Measurements from ENCODE around the gene MOGAT3. TPM values are rescaled to one million over a fixed set of nuclear protein-coding genes. Genes with fewer than 3 reads are reported as not detected.

The MOGAT3 gene
- polyA plus RNA-seq, 1 donor (not counting 4 experiments of a cell fraction or from before 2014, with no cell fraction given): not detected

DNA sequence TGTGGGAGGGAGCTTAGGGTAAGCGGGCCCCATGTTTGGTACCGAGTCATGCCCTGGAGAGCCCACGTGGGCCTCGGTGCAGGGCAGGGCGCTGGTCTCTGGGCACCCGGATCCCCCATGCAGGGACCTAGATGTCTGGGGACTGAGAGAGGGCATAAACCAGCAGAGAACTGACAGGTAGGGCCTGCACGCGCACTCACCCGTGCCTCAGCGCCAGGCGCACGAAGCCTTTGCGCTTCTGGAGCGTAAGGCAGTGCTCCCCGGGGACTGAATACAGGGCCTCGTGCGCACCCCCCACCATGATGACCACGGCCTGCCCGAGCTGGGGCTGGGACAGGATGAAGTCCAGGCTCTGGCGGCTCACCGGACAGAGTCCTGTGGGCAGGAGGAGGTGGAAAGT lies 2.8 kb downstream of the MOGAT3 start:
- Histone ChIP-seq H3K27ac (ENCODE audit: control insufficient read depth, insufficient read depth, low read length) (no peak overlapping the region), H3K4me3 (ENCODE audit: control insufficient read depth in 2 of 3, extremely low read depth in 1 of 3, insufficient read depth in 2 of 3, low read depth in 1 of 3, low read length in 3 of 3) (no peak overlapping the region), H2AFZ (ENCODE audit: control insufficient read depth, low read length) (no peak overlapping the region), H3K4me2 (ENCODE audit: control insufficient read depth, extremely low read depth, insufficient read depth, low read depth, low read length) (no peak overlapping the region), H3K79me2 (ENCODE audit: control insufficient read depth, insufficient read depth, low read length) (no peaks in the 10 kb centered on the region), H3K36me3 (ENCODE audit: control insufficient read depth in 2 of 2, extremely low read depth in 1 of 2, insufficient read depth in 2 of 2, low read length in 2 of 2) (no peaks in the 10 kb centered on the region), H3K27me3 (ENCODE audit: control insufficient read depth, extremely low read depth, insufficient read depth, low read length) (peaks cover 26% of the 10 kb centered on the region), H3K9me3 (ENCODE audit: control insufficient read depth, low read depth, low read length) (no peaks in the 10 kb centered on the region), H3K9me1 (ENCODE audit: control insufficient read depth, extremely low read depth, insufficient read depth, low read length) (no peaks in the 10 kb centered on the region), H3K9ac (ENCODE audit: control insufficient read depth, extremely low read depth, insufficient read depth, low read length) (no peak overlapping the region), H4K20me1 (ENCODE audit: control insufficient read depth, extremely low read depth, insufficient read depth, low read length) (no peaks in the 10 kb centered on the region), H3K4me1 (ENCODE audit: control insufficient read depth, extremely low read depth, insufficient read depth, low read length) (no peaks in the 10 kb centered on the region)
- dilution Hi-C loops (cut with MboI; ENCODE audit: extremely low pct_ligation_motif_present, low sequenced_read_pairs): no loop called here
- TF ChIP-seq, protein P1, sequence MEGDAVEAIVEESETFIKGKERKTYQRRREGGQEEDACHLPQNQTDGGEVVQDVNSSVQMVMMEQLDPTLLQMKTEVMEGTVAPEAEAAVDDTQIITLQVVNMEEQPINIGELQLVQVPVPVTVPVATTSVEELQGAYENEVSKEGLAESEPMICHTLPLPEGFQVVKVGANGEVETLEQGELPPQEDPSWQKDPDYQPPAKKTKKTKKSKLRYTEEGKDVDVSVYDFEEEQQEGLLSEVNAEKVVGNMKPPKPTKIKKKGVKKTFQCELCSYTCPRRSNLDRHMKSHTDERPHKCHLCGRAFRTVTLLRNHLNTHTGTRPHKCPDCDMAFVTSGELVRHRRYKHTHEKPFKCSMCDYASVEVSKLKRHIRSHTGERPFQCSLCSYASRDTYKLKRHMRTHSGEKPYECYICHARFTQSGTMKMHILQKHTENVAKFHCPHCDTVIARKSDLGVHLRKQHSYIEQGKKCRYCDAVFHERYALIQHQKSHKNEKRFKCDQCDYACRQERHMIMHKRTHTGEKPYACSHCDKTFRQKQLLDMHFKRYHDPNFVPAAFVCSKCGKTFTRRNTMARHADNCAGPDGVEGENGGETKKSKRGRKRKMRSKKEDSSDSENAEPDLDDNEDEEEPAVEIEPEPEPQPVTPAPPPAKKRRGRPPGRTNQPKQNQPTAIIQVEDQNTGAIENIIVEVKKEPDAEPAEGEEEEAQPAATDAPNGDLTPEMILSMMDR (optimal IDR thresholded peaks at IDR 0.05 in 1 of 3, IDR thresholded peaks at IDR 0.05 in 1 of 3, conservative IDR thresholded peaks at IDR 0.05 in 1 of 3; ENCODE audit: extremely low read depth in 1 of 3, insufficient read depth in 2 of 3, low read length in 3 of 3): no peak
- no peak for TF ChIP-seq EZH2 (IDR thresholded peaks at IDR 0.05; ENCODE audit: low read length)
- FAIRE-seq (no peak), DNase-seq (ENCODE audit: low read depth, low spot score) (no peak)

DNA sequence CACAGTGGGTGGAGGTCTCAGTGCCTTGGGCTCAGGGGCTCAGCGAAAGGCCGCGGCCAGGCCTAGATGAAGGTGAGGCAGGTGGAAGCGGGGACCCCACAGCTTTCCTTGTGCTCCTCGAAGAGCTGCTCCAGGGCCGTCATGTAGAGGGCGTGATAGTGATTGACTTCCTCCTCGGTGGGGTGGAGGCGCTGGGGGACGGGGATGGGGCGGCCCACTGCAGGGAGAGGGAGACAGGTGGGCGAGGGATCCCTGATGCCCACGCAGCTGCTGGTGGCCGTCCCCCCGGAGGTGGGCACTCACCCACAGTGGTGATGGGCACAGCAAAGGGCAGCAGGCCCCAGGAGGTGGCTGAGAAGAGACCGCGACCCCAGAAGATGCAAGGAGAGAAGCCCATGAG lies 5.0 kb downstream of the MOGAT3 start:
- TF ChIP-seq EZH2 (IDR thresholded peaks at IDR 0.05; ENCODE audit: low read length): no peak
- Histone ChIP-seq H3K9me1 (ENCODE audit: control insufficient read depth, extremely low read depth, insufficient read depth, low read length) (no peaks in the 10 kb centered on the region), H3K4me2 (ENCODE audit: control insufficient read depth, extremely low read depth, insufficient read depth, low read depth, low read length) (no peak overlapping the region), H3K27ac (ENCODE audit: control insufficient read depth, insufficient read depth, low read length) (no peak overlapping the region), H3K9me3 (ENCODE audit: control insufficient read depth, low read depth, low read length) (no peaks in the 10 kb centered on the region), H3K79me2 (ENCODE audit: control insufficient read depth, insufficient read depth, low read length) (no peaks in the 10 kb centered on the region), H4K20me1 (ENCODE audit: control insufficient read depth, extremely low read depth, insufficient read depth, low read length) (no peaks in the 10 kb centered on the region), H3K4me3 (ENCODE audit: control insufficient read depth in 2 of 3, extremely low read depth in 1 of 3, insufficient read depth in 2 of 3, low read depth in 1 of 3, low read length in 3 of 3) (no peak overlapping the region), H2AFZ (ENCODE audit: control insufficient read depth, low read length) (no peak overlapping the region), H3K36me3 (ENCODE audit: control insufficient read depth in 2 of 2, extremely low read depth in 1 of 2, insufficient read depth in 2 of 2, low read length in 2 of 2) (no peaks in the 10 kb centered on the region), H3K27me3 (ENCODE audit: control insufficient read depth, extremely low read depth, insufficient read depth, low read length) (peaks cover 5% of the 10 kb centered on the region), H3K9ac (ENCODE audit: control insufficient read depth, extremely low read depth, insufficient read depth, low read length) (no peak overlapping the region), H3K4me1 (ENCODE audit: control insufficient read depth, extremely low read depth, insufficient read depth, low read length) (no peaks in the 10 kb centered on the region)
- no peak for DNase-seq (ENCODE audit: low read depth, low spot score)
- dilution Hi-C loops (cut with MboI; ENCODE audit: extremely low pct_ligation_motif_present, low sequenced_read_pairs): no loop called here
- FAIRE-seq: no peak

DNA sequence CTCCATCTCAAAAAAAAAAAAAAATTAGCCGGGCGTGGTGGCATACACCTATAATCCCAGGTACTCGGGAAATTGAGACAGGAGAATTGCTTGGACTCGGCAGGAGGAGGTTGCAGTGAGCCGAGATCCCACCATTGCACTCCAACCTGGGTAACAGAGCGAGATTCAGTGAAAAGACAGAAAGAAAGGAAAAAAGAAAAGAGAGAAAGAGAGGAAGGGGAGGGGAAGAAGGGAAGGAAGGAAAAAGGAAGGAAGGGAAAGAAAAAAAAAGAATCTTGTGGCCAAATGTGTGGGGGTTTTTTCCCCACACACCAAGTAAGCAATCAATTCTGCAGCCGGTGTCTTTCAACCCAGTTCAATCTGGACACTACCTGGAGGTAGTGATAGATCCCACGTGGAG lies 11.7 kb downstream of the MOGAT3 start:
- no peak for DNase-seq (ENCODE audit: low read depth, low spot score)
- TF ChIP-seq, protein P1 (optimal IDR thresholded peaks at IDR 0.05 in 1 of 3, IDR thresholded peaks at IDR 0.05 in 1 of 3, conservative IDR thresholded peaks at IDR 0.05 in 1 of 3; ENCODE audit: extremely low read depth in 1 of 3, insufficient read depth in 2 of 3, low read length in 3 of 3): no peak
- no peak for TF ChIP-seq EZH2 (IDR thresholded peaks at IDR 0.05; ENCODE audit: low read length)
- no peak overlapping the region for H3K9ac ChIP-seq (ENCODE audit: control insufficient read depth, extremely low read depth, insufficient read depth, low read length)
- H3K27ac ChIP-seq (ENCODE audit: control insufficient read depth, insufficient read depth, low read length): no peak overlapping the region
- FAIRE-seq: no peak
- H3K79me2 ChIP-seq (ENCODE audit: control insufficient read depth, insufficient read depth, low read length): no peaks in the 10 kb centered on the region
- H3K36me3 ChIP-seq (ENCODE audit: control insufficient read depth in 2 of 2, extremely low read depth in 1 of 2, insufficient read depth in 2 of 2, low read length in 2 of 2): no peaks in the 10 kb centered on the region
- dilution Hi-C loops (cut with MboI; ENCODE audit: extremely low pct_ligation_motif_present, low sequenced_read_pairs): no loop called here
- no peak overlapping the region for H3K4me3 ChIP-seq (ENCODE audit: control insufficient read depth in 2 of 3, extremely low read depth in 1 of 3, insufficient read depth in 2 of 3, low read depth in 1 of 3, low read length in 3 of 3)
- H3K4me2 ChIP-seq (ENCODE audit: control insufficient read depth, extremely low read depth, insufficient read depth, low read depth, low read length): no peak overlapping the region
- peaks cover 2% of the 10 kb centered on the region for H3K4me1 ChIP-seq (ENCODE audit: control insufficient read depth, extremely low read depth, insufficient read depth, low read length)
- H3K27me3 ChIP-seq (ENCODE audit: control insufficient read depth, extremely low read depth, insufficient read depth, low read length): no peaks in the 10 kb centered on the region
- H3K9me1 ChIP-seq (ENCODE audit: control insufficient read depth, extremely low read depth, insufficient read depth, low read length): no peaks in the 10 kb centered on the region
- H4K20me1 ChIP-seq (ENCODE audit: control insufficient read depth, extremely low read depth, insufficient read depth, low read length): no peaks in the 10 kb centered on the region
- H2AFZ ChIP-seq (ENCODE audit: control insufficient read depth, low read length): no peak overlapping the region
- no peaks in the 10 kb centered on the region for H3K9me3 ChIP-seq (ENCODE audit: control insufficient read depth, low read depth, low read length)

Measured in keratinocyte (primary cell).